GM18951 (cell line): ENCODE data around the gene PDK3.
A peak's percentile ranks its signal among the peaks of the same experiment; 100 is the strongest.

ENCODE experiments used
- POLR2A ChIP-seq: IDR thresholded peaks from 4 replicates; pipeline ENCODE4 v1.6.1; 2011; ENCODE audit warnings: mild to moderate bottlenecking; ENCODE audit not compliant: insufficient read length, insufficient read depth; ENCODE audit errors: extremely low read depth
- in situ Hi-C: fragments of 300-500 bp; cut with MboI; formaldehyde crosslinking; loops from one replicate; pipeline ENCODE4 v1.12.0; 2022; ENCODE audit warnings: low sequenced_read_pairs, mixed read lengths, inconsistent platforms; ENCODE audit not compliant: unreplicated experiment

The PDK3 gene

GRCh38 chrX:24464836-24465531 is at the start of gene PDK3:
Gene PDK3, plus strand, starts transcription at chrX:24465286. Its CDS starts 170 bp downstream, at chrX:24465456.
- TF ChIP-seq POLR2A = peak; percentile 85
- in situ Hi-C loops = no loop called here

- in situ Hi-C loops = no loop called here
- no peak for TF ChIP-seq POLR2A
Observed at GRCh38 chrX:24415921-24416320, 49.2 kb upstream of the PDK3 start.

- TF ChIP-seq POLR2A = no peak
- in situ Hi-C loops = no loop called here
Observed at GRCh38 chrX:24423960-24424359, 41.1 kb upstream of the PDK3 start.

- TF ChIP-seq POLR2A = no peak
- in situ Hi-C loops = no loop called here
Observed at GRCh38 chrX:24424948-24425347, 40.1 kb upstream of the PDK3 start.

- TF ChIP-seq POLR2A = no peak
- in situ Hi-C loops = no loop called here
Observed at GRCh38 chrX:24425806-24426205, 39.3 kb upstream of the PDK3 start.

- in situ Hi-C loops = no loop called here
- TF ChIP-seq POLR2A = no peak
Observed at GRCh38 chrX:24426340-24426913, 38.7 kb upstream of the PDK3 start.

- no peak for TF ChIP-seq POLR2A
- in situ Hi-C loops = no loop called here
Observed at GRCh38 chrX:24426921-24427746, 38.0 kb upstream of the PDK3 start.

GRCh38 chrX:24427747-24428019 is 37.4 kb upstream of the PDK3 start:
- in situ Hi-C loops = no loop called here
- no peak for TF ChIP-seq POLR2A

GRCh38 chrX:24428516-24428915 is 36.6 kb upstream of the PDK3 start:
- TF ChIP-seq POLR2A = no peak
- in situ Hi-C loops = no loop called here

GRCh38 chrX:24435060-24435459 is 30.0 kb upstream of the PDK3 start:
- TF ChIP-seq POLR2A = no peak
- in situ Hi-C loops = no loop called here

GRCh38 chrX:24443918-24444317 is 21.2 kb upstream of the PDK3 start:
- in situ Hi-C loops = no loop called here
- TF ChIP-seq POLR2A = no peak

GRCh38 chrX:24444645-24445044 is 20.4 kb upstream of the PDK3 start:
- no peak for TF ChIP-seq POLR2A
- in situ Hi-C loops = no loop called here

GRCh38 chrX:24448762-24449250 is 16.3 kb upstream of the PDK3 start:
- no peak for TF ChIP-seq POLR2A

GRCh38 chrX:24463077-24463476 is 2.0 kb upstream of the PDK3 start:
- TF ChIP-seq POLR2A = no peak

More at GRCh38 chrX:24448762-24449250, 16.3 kb upstream of the PDK3 start:
- in situ Hi-C loops = no loop called here

More at GRCh38 chrX:24463077-24463476, 2.0 kb upstream of the PDK3 start:
- in situ Hi-C loops = no loop called here
